ENCODE measurements around the gene PDZK1IP1.
A peak's percentile ranks its signal among the peaks of the same experiment; 100 is the strongest.
"Not testable (repeated sequence)": the region's sequence is repeated elsewhere in the genome, so short reads cannot be mapped to it uniquely, and the experiment has no call there.

PDZK1IP1 gene

GRCh38 chr1:47181095-47181954 lies 8.5 kb downstream of the PDZK1IP1 start:
- DNase-seq (ENCODE audit: low read depth) = no peak

GRCh38 chr1:47180603-47181094 lies 9.2 kb downstream of the PDZK1IP1 start:
- no peak for DNase-seq (ENCODE audit: low read depth)

- DNase-seq (ENCODE audit: low read depth) = no peak
These were observed 9.8 kb downstream of the PDZK1IP1 start for GRCh38 chr1:47179988-47180563.

- peak; percentile 35 for DNase-seq (ENCODE audit: low read depth)
These were observed 10.5 kb downstream of the PDZK1IP1 start for GRCh38 chr1:47179017-47179987.

- DNase-seq (ENCODE audit: low read depth) = no peak
These were observed 11.2 kb downstream of the PDZK1IP1 start for GRCh38 chr1:47178654-47179016.

- no peak for DNase-seq (ENCODE audit: low read depth)
These were observed 11.8 kb downstream of the PDZK1IP1 start for GRCh38 chr1:47178020-47178419.

GRCh38 chr1:47175227-47175934 lies 14.5 kb downstream of the PDZK1IP1 start:
- DNase-seq (ENCODE audit: low read depth) = no peak

- DNase-seq (ENCODE audit: low read depth) = no peak
These were observed 15.2 kb downstream of the PDZK1IP1 start for GRCh38 chr1:47174656-47175020.

GRCh38 chr1:47172782-47173181 lies 17.1 kb downstream of the PDZK1IP1 start:
- DNase-seq (ENCODE audit: low read depth) = no peak

GRCh38 chr1:47164552-47164951 lies 25.3 kb downstream of the PDZK1IP1 start:
- no peak for DNase-seq (ENCODE audit: low read depth)

- no peak for DNase-seq (ENCODE audit: low read depth)
These were observed 28.4 kb downstream of the PDZK1IP1 start for GRCh38 chr1:47161298-47162040.

GRCh38 chr1:47160716-47161115 lies 29.1 kb downstream of the PDZK1IP1 start:
- no peak for DNase-seq (ENCODE audit: low read depth)

- DNase-seq (ENCODE audit: low read depth) = not testable (repeated sequence)
These were observed 31.9 kb downstream of the PDZK1IP1 start for GRCh38 chr1:47157957-47158356.

- DNase-seq (ENCODE audit: low read depth) = not testable (repeated sequence)
These were observed 33.4 kb downstream of the PDZK1IP1 start for GRCh38 chr1:47156457-47156856.

GRCh38 chr1:47149162-47149561 lies 40.7 kb downstream of the PDZK1IP1 start:
- DNase-seq (ENCODE audit: low read depth) = not testable (repeated sequence)

GRCh38 chr1:47147047-47147785 lies 42.6 kb downstream of the PDZK1IP1 start:
- no peak for DNase-seq (ENCODE audit: low read depth)

- not testable (repeated sequence) for DNase-seq (ENCODE audit: low read depth)
These were observed 43.3 kb downstream of the PDZK1IP1 start for GRCh38 chr1:47146495-47146894.

GRCh38 chr1:47143654-47144053 lies 46.2 kb downstream of the PDZK1IP1 start:
- not testable (repeated sequence) for DNase-seq (ENCODE audit: low read depth)

GRCh38 chr1:47140358-47140757 lies 49.5 kb downstream of the PDZK1IP1 start:
- DNase-seq (ENCODE audit: low read depth) = not testable (repeated sequence)

Measured in stimulated activated CD8-positive, alpha-beta memory T cell treated with anti-CD3 and anti-CD28 coated beads, Interleukin-12 subunit alpha, Interleukin-12 subunit beta, amount 100 ng/mL, for 4 hours (primary cell).